GM12801 (cell line): ENCODE results near the gene KRTAP3-2.

ENCODE experiments used
- TF ChIP-seq, protein P1 (sequence below): IDR thresholded peaks from one replicate; pipeline ENCODE4 v1.5.1; 2011; ENCODE audit warnings: control low read depth; ENCODE audit not compliant: insufficient read length; ENCODE audit errors: extremely low read depth

Gene KRTAP3-2

DNA sequence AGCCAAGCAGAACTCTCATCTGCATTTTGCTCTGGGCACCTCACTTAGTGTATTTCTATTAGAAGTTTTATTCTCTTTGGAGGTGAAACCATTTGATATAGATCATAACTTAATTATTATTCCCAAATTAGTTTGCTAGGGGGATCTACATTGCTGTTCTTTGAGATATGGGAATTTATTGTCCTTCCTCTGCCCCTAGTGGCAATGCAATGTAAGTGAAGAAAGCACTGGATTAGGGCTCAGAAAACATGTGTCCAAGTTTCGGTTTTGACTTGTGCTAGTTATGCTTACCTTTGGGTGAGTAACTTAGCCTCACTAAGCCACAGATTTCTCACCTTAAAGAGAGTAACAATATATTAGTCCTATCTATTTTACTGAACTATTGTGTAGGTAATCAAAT, 35.9 kb downstream of the KRTAP3-2 start:
- TF ChIP-seq, protein P1, sequence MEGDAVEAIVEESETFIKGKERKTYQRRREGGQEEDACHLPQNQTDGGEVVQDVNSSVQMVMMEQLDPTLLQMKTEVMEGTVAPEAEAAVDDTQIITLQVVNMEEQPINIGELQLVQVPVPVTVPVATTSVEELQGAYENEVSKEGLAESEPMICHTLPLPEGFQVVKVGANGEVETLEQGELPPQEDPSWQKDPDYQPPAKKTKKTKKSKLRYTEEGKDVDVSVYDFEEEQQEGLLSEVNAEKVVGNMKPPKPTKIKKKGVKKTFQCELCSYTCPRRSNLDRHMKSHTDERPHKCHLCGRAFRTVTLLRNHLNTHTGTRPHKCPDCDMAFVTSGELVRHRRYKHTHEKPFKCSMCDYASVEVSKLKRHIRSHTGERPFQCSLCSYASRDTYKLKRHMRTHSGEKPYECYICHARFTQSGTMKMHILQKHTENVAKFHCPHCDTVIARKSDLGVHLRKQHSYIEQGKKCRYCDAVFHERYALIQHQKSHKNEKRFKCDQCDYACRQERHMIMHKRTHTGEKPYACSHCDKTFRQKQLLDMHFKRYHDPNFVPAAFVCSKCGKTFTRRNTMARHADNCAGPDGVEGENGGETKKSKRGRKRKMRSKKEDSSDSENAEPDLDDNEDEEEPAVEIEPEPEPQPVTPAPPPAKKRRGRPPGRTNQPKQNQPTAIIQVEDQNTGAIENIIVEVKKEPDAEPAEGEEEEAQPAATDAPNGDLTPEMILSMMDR = no peak

DNA sequence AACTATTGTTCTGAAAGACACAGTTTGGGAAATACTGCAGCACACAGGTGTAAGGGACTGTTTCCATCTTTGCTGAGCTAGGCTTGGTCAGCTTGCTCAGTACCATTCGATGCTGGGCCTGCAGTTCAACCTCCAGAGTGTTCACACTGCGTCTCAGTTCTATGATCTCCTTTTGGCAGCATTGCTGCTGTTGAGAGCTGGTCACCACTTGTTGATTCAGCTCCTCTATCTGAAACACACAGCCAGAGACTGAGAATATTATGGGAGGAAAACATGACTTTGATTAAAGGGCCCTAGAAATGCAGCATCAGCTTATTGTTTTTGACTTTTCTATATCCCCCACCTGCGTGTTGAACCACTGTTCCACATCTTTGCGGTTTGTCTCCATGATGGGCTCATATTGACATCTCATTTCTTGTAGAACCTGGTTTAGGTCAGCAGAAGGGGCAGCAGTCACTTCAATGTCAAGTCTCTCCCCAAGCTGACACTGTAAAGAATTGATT, 37.6 kb downstream of the KRTAP3-2 start:
- TF ChIP-seq, protein P1 = no peak

DNA sequence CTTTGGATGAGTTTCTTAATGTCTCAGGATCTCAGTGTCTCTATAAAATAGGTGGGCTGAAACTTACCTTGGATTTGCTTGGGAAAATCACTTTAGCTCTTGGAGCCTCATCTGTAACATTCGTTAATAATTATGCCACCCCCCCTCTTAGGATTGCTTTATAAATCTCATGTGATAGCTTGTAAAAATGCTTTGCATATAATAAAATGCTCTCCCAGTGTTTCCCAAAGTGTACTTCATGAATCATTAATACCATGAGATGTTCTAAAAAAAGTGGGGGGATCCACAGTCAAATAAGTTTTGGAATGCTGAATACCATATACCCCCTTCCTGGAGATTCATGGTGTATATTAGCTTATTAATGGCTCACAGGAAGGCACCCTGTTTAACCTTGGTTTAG, 38.1 kb downstream of the KRTAP3-2 start:
- TF ChIP-seq, protein P1 = no peak

DNA sequence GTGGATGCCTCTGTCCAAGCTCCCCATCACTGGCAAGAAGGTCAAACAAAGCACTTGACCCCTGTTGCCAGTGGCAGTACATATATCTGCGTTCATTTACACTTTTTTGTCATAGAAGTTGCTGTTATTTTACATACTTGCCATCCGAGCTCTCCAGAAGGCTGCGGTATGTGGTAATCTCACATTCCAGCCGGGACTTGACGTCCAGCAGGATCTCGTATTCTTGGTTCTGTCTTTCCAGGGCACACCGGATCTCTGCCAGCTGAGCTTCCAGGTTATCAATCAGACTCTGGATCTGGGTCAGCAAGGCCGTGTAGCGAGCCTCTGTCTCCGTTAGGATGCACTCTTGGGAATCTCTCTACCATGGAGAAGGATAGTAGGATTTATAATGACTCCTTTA, 39.6 kb downstream of the KRTAP3-2 start:
- TF ChIP-seq, protein P1 = no peak

DNA sequence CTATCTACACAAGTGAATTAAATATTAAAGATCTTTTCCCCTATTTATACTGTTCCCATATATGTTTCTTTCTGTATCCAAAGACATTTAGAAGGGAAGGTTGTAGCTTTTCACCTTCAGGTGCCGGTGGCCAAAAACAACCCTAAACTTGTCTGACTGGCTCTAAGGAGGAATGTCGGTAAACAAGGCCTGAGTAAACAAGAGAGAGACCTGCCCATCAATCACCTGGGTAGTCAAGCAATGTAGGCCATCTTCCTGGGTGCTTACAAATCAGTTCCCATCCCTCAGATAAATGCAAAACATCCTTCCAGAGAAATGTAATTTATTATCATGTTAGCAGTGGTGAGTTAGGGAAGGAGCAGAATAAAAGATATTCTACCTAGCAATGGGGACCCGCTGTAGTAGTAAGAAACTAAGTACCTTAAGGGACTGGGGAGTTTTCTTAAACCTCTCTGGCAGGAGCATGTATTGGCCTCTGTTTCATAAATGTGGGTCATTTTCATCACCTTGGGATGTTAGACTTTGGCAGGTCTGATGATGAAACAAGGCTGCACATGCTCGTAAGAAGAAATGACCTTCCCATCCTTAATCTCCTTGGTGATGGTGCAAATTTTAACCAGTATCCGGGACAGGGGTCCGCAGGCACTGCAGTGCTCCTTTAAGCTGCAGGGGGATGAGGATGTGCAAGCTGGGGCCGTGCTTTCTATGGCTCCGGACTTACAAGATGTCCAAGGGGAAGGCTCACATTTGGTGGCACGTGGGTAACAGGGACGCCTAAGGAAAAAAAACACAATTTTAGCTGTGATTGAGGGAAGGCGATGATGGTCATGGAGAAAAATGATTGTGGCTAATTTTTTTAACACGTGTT, 41.4 kb downstream of the KRTAP3-2 start:
- TF ChIP-seq, protein P1 = no peak

DNA sequence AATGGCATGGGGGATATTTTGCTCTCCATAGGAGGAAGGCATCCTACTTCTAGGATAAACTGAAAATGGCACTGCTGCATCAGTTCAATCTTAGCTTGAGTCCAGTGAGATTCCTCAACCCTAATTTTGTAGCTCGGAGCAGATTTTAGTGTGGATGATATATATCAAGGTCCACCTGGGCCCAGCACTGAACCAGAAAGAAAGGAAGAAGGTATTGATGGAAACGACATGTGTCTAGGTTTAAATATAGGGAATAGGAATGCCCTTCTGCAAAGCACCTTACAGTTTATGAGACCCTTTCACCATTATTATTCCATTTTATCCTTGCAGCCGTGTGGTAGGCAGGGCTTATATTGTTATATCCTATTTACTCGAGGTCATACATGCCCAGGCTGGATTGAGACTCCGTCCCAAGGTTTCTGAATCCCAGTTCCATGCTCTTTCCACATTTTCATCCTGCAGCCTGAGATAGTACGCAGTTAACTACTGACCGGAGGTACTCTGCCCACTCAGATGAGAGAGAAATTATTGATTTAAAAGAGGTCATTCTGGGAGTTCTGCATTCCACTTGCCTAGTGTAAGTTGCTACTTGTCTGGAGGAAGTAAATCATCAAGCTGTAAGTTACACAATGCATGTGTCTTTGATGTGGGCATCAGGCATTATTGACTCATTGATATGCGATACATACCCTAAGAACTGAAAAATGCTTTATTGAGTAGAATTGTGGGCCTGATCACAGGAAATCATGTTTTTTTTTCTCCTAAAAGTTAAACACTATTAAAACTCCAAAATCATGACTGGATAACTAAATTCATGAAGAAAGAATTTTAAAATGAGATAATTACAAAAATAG, 43.1 kb downstream of the KRTAP3-2 start:
- TF ChIP-seq, protein P1 = no peak

DNA sequence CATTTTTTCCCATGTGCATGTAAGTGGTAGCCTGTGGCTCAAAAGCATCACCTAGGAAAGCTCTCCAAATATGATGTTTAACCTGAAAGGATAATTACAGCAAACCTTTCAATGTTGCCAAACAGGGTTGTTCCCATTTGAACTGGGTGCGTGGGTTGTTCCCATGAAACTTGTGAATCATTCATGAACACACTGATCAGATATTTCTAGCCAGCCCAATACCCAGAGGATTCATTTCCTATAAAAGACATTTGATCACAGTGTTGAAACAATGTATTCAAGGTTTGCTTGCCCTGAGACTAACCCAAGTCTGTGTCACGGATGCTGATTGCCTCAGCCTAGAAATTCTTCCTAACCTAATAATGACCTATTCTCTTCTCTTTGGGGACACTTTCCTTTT, 45.8 kb downstream of the KRTAP3-2 start:
- TF ChIP-seq, protein P1 = no peak
